Ectodermal cell (in vitro differentiated cells): ENCODE data around the gene F8.

Experiments used
- H3K27ac ChIP-seq: 2 replicates; pipeline ENCODE4 v1.7.0; 2013; ENCODE audit warnings: mild to moderate bottlenecking, low read depth, low read length; ENCODE audit not compliant: insufficient read depth, poor library complexity, severe bottlenecking
- H3K27me3 ChIP-seq: 2 replicates; pipeline ENCODE4 v1.7.0; 2013; ENCODE audit warnings: mild to moderate bottlenecking, low read length; ENCODE audit not compliant: insufficient read depth, control insufficient read depth, poor library complexity, severe bottlenecking
- H3K36me3 ChIP-seq: one replicate; pipeline ENCODE4 v1.7.0; 2013; ENCODE audit warnings: low read length; ENCODE audit not compliant: control insufficient read depth, insufficient read depth
- H3K4me1 ChIP-seq: one replicate; pipeline ENCODE4 v1.7.0; 2013; ENCODE audit warnings: low read length; ENCODE audit not compliant: control insufficient read depth, insufficient read depth
- H3K4me3 ChIP-seq: 2 replicates; pipeline ENCODE4 v1.7.0; 2013; ENCODE audit warnings: low read depth, low read length, control low read depth; ENCODE audit not compliant: insufficient read depth
- H3K9me3 ChIP-seq: 2 replicates; pipeline ENCODE4 v1.7.0; 2013; ENCODE audit warnings: mild to moderate bottlenecking, low read length, moderate library complexity; ENCODE audit not compliant: control insufficient read depth
- WGBS, 2 experiments: methylation state at CpG; one replicate each; pipeline ENCODE4 v1.1.7; 2013; ENCODE audit warnings: missing lambda C conversion rate in 2 of 2; 5-methylcytosine and 5-hydroxymethylcytosine counted together

The F8 gene

DNA sequence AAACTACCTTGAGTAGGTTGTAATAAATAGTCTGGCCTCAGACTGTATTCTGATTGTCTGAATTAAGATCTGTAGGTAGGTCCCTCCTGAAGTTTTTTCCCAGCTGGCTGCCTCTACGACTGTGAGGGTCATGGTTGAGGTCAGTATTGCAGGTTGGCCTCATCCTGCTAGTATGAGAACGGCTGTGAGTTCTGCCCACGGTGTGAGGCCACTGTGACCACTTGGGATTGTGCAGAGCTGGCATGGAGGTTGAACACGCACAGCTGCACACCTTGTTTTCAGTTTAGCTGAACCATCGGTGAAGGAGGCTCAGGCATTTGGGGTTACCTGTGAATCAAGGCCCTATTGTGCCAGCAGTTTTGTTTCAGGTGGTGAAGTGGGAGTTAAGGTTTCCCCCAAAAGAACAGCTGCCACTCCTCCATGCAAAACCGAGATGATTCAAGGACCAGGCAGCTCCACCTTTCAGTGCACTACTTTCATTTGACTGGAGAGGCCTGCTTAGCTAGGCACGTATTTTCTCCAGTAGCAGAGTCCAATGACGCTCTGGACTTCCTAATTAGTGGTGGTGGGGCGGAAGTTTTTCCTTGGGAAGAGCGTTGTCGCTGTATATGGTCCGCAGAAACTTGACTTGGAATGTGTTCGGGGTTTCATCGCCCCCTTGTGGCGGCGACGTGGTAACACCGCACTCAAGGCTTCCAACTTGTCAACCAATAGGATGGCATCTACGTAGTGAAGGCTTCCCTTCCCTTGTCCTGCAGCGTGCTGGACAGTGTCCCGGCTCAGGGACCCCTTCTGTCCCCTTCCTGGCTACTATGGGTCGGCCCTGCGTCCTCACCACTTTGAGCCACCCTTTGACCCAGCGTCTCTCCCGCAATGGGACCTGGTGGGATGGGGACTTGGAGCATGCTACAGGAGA lies 34.6 kb upstream of the F8 start:
- Histone ChIP-seq H3K9me3 (no peaks in the 10 kb centered on the region), H3K4me3 (no peak overlapping the region), H3K36me3 (no peaks in the 10 kb centered on the region), H3K27ac (no peak overlapping the region), H3K4me1 (no peaks in the 10 kb centered on the region), H3K27me3 (no peaks in the 10 kb centered on the region)
- WGBS, 2 experiments: 32 to 34% methylated on average over 25 of the region's 25 CpGs

DNA sequence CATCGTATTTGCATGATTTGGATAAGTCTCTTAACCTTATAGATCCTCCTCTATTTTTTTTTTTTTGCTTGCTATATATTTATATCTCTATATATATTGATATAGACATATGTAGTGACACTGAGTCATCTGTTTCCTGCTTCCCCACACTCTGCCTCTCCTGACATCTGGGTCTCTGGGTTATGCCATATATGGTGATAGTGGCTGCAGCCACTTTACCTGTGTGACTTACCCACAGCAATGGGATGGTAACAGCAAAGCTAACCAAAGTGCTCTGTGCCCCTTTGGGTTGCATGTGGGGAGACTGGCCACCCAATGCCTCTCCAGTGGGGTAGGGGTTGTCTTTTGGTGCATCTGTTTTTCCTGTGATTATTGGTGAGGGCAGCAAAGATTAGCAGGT lies 33.9 kb upstream of the F8 start:
- Histone ChIP-seq H3K27me3 (no peaks in the 10 kb centered on the region), H3K4me3 (no peak overlapping the region), H3K9me3 (no peaks in the 10 kb centered on the region), H3K27ac (no peak overlapping the region), H3K4me1 (no peaks in the 10 kb centered on the region), H3K36me3 (no peaks in the 10 kb centered on the region)
- no CpG with 5 or more reads among the region's 1 CpG for WGBS, 2 experiments

DNA sequence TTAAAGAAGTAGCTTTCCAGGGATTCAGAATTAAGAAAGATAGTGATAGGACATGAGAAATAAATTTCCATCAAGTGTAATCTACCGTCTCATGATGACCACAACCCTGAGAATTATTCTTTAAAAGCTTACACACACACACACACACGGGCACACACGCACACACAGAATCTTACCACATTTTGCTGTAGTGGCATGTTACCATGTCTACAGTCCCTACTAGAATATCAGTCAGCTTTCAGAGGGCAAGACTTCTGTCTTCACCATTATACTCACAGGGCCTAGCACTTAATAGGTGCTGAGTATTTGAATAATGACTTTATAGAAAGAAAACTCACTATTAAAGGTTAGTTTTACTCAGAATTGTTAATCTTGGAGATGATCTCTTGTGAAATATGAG lies 33.0 kb upstream of the F8 start:
- H3K27ac ChIP-seq: no peak overlapping the region
- H3K4me1 ChIP-seq: no peaks in the 10 kb centered on the region
- 96 to 97% methylated on average over 3 of the region's 3 CpGs for WGBS, 2 experiments
- no peaks in the 10 kb centered on the region for H3K9me3 ChIP-seq
- no peak overlapping the region for H3K4me3 ChIP-seq
- no peaks in the 10 kb centered on the region for H3K36me3 ChIP-seq
- no peaks in the 10 kb centered on the region for H3K27me3 ChIP-seq

DNA sequence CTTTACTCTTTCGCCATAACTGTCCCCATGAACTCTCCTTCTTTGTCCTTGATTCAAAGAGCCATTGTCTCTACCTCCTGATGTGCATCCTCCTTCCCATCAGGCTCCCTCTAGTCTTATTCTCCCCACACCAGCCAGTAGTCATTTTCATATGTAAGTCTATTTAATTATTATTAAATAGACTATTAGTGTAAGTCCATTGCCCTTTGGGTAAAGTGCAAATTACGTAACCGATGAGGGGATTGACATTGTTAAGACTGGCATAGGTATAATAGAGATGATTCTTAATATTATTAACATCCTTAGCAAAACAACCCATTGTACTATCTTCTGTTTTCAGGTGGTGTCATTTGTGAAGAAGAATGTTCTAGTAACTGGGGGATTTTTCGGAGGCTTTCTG lies 31.7 kb upstream of the F8 start:
- no peak overlapping the region for H3K4me3 ChIP-seq
- H3K27ac ChIP-seq: no peak overlapping the region
- WGBS, 2 experiments: 95 to 100% methylated on average over 1 of the region's 4 CpGs
- no peaks in the 10 kb centered on the region for H3K4me1 ChIP-seq
- no peaks in the 10 kb centered on the region for H3K36me3 ChIP-seq
- no peaks in the 10 kb centered on the region for H3K9me3 ChIP-seq
- no peaks in the 10 kb centered on the region for H3K27me3 ChIP-seq

DNA sequence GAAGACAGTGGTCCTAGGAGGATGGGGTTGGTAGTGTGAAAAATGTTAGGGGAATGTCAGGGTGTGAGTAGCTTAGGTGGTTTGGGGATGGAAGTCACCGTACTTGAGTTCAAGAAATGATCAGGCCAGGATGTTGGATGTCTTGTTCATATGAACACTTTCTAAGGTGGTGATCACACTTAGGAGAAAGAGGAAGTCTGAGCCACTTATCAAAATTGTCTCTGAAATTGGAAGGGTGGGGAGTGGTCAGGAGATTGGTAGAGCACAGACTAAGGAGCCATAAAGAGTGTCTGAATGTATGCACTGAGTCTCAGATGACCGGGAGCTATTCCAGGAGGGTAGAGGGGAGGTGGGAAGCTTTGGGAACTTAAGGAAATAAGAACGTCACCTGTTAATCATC lies 31.1 kb upstream of the F8 start:
- H3K4me3 ChIP-seq: no peak overlapping the region
- no peak overlapping the region for H3K27ac ChIP-seq
- WGBS, 2 experiments: 87 to 95% methylated on average over 3 of the region's 3 CpGs
- no peaks in the 10 kb centered on the region for H3K27me3 ChIP-seq
- H3K4me1 ChIP-seq: no peaks in the 10 kb centered on the region
- H3K9me3 ChIP-seq: no peaks in the 10 kb centered on the region
- H3K36me3 ChIP-seq: no peaks in the 10 kb centered on the region

DNA sequence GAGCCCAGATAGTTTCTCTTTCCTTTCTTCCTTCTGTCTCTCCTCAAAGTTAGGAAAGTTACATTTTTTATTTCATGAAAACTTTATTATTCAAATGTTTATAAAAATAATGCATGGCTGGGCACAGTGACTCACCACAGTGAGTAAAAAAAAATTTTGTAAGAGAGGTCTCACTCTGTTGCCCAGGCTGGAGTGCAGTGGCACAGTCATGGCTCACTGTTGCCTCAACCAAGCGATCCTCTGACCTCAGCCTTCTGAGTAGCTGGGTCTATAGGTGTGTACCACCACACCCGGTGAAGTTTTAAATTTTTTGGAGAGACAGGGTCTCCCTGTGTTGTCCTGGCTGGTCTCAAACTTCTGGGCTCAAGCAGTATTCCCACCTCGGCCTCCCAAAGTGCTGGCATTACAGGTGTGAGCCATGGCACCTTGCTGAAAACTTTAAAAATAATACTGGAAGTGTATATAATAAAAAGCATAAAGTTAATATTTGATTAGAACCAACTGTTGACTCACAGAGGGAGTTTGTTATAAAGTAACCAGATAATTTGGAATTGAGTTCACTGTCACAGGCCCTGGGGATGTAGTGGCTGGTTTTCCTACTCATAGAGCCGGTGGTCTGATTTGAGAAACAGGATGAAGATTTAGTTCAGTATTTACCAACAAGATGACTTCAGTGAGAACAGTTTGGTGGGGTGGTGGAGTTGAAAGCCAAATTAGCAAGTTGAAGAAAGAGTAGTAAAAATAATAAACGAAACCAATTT lies 30.4 kb upstream of the F8 start:
- Histone ChIP-seq H3K4me1 (no peaks in the 10 kb centered on the region), H3K4me3 (no peak overlapping the region), H3K27me3 (no peaks in the 10 kb centered on the region), H3K27ac (no peak overlapping the region), H3K9me3 (no peaks in the 10 kb centered on the region), H3K36me3 (no peaks in the 10 kb centered on the region)
- WGBS, 2 experiments: 94 to 95% methylated on average over 5 of the region's 5 CpGs

DNA sequence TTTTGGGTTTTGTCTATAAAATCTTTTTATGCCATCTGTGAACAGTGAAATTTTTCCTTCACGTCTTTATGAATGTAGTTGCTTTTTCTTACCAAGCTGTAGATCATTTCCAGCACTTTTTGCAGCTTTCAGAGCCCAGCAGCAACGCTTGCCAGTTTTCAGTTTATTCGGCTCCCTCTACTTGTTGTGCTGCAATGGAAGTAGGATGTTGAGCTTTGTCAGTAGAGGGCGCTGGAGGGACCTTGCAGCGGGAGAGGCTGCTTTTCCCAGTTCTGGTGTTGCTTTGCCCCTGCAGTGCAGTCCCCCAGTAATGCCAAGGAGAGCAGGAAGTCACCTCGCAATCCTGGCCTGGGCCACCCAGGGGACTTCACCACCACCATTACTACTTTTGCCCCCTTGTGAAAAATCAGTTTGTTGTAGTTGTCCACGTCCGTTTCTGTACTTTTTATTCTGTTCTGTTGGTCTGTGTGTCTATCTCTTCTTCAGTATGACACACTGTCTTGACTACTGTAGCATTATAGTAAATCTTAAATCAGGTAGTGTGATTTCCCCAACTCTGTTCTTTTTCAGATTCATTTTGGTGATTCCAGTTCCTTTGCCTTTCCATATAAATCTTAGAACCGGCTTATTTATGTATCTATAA lies 26.6 kb upstream of the F8 start:
- 14 to 44% methylated on average over 5 to 8 of the region's 9 CpGs for WGBS, 2 experiments
- Histone ChIP-seq H3K4me3 (no peak overlapping the region), H3K27ac (no peak overlapping the region), H3K36me3 (no peaks in the 10 kb centered on the region), H3K9me3 (no peaks in the 10 kb centered on the region), H3K27me3 (no peaks in the 10 kb centered on the region), H3K4me1 (no peaks in the 10 kb centered on the region)

DNA sequence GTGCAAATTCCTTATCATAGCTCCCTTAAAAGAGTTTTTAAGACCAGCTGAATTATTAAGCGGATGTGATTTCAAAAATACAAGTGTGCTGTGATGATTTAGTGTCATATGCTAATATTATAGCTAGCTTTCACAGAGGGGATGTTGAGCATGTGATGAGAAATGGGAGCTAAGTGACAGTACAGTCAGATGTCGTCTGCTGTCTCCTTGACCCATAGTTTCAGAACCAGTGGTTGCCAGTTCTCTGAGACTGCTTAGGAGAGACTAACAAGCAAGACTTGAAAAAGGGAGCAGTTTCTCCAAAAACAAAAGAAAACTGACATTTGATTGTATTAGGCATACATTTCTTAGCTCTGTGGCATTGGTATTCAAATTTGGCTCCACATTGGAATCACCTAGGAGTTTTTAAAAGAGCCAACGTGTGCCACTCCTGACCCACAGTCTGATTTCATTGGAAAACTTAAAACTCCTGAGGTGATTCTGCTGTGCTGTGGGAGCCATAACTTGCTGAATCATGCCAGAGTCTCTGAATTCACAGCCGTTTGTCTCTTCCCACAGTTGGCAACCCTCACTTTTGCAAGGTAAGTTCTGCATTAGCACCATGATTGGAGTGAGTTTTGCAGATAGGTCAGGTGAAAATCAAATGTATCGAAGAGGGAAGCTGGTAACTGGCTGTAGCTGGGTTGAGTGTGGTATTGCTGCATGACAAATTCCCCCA lies 24.4 kb upstream of the F8 start:
- H3K27me3 ChIP-seq: no peaks in the 10 kb centered on the region
- H3K9me3 ChIP-seq: no peaks in the 10 kb centered on the region
- no peaks in the 10 kb centered on the region for H3K4me1 ChIP-seq
- H3K4me3 ChIP-seq: no peak overlapping the region
- H3K27ac ChIP-seq: no peak overlapping the region
- no peaks in the 10 kb centered on the region for H3K36me3 ChIP-seq
- WGBS, 2 experiments: 83 to 88% methylated on average over 4 to 5 of the region's 5 CpGs

DNA sequence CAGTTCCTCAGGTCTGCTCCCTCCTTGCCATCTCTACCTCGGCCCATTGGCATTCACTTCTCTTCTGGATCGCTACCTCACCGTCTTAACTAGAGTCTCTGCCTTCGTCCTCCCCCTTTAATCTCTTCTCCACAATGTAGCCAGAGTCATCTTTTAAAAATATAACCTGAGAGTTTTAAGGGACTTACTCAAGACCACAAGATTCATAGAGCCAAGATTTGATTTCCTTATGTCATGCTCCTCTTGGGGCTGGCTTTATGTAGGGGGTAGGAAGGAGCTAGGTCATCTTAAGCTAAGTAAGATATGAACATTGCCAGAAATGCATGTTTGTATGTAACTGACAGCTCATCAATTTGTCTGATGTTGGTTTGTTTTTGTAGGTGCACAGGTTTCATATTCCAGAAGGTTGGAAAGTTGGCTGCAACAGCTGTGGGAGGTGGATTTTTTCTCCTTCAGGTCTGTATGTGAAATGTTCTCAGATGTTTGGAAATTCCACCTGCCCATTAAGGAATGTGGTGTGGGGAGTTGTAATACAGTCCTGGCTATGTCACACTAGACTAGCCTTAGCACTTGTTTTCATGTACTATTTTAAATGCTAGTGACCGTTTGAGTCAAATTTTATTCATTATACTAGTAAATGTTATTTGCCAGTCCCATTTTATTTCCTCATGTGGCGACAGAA lies 23.7 kb upstream of the F8 start:
- Histone ChIP-seq H3K27me3 (no peaks in the 10 kb centered on the region), H3K9me3 (no peaks in the 10 kb centered on the region), H3K36me3 (no peaks in the 10 kb centered on the region), H3K27ac (no peak overlapping the region), H3K4me3 (no peak overlapping the region), H3K4me1 (no peaks in the 10 kb centered on the region)
- WGBS, 2 experiments: 95 to 97% methylated on average over 4 to 5 of the region's 6 CpGs
